Ectodermal cell (in vitro differentiated cells): Measurements from ENCODE around the gene TUBGCP2.
"Not testable (repeated sequence)": the region's sequence is repeated elsewhere in the genome, so short reads cannot be mapped to it uniquely, and the experiment has no call there.

Experiments
- H3K27ac ChIP-seq: 2 replicates; pipeline ENCODE4 v1.7.0; 2013; ENCODE audit warnings: mild to moderate bottlenecking, low read depth, low read length; ENCODE audit not compliant: insufficient read depth, poor library complexity, severe bottlenecking
- H3K27me3 ChIP-seq: 2 replicates; pipeline ENCODE4 v1.7.0; 2013; ENCODE audit warnings: mild to moderate bottlenecking, low read length; ENCODE audit not compliant: insufficient read depth, control insufficient read depth, poor library complexity, severe bottlenecking
- H3K36me3 ChIP-seq: one replicate; pipeline ENCODE4 v1.7.0; 2013; ENCODE audit warnings: low read length; ENCODE audit not compliant: control insufficient read depth, insufficient read depth
- H3K4me1 ChIP-seq: one replicate; pipeline ENCODE4 v1.7.0; 2013; ENCODE audit warnings: low read length; ENCODE audit not compliant: control insufficient read depth, insufficient read depth
- H3K4me3 ChIP-seq: 2 replicates; pipeline ENCODE4 v1.7.0; 2013; ENCODE audit warnings: low read depth, low read length, control low read depth; ENCODE audit not compliant: insufficient read depth
- H3K9me3 ChIP-seq: 2 replicates; pipeline ENCODE4 v1.7.0; 2013; ENCODE audit warnings: mild to moderate bottlenecking, low read length, moderate library complexity; ENCODE audit not compliant: control insufficient read depth
- WGBS, 2 experiments: methylation state at CpG; one replicate each; pipeline ENCODE4 v1.1.7; 2013; ENCODE audit warnings: missing lambda C conversion rate in 2 of 2; 5-methylcytosine and 5-hydroxymethylcytosine counted together

TUBGCP2 gene

DNA sequence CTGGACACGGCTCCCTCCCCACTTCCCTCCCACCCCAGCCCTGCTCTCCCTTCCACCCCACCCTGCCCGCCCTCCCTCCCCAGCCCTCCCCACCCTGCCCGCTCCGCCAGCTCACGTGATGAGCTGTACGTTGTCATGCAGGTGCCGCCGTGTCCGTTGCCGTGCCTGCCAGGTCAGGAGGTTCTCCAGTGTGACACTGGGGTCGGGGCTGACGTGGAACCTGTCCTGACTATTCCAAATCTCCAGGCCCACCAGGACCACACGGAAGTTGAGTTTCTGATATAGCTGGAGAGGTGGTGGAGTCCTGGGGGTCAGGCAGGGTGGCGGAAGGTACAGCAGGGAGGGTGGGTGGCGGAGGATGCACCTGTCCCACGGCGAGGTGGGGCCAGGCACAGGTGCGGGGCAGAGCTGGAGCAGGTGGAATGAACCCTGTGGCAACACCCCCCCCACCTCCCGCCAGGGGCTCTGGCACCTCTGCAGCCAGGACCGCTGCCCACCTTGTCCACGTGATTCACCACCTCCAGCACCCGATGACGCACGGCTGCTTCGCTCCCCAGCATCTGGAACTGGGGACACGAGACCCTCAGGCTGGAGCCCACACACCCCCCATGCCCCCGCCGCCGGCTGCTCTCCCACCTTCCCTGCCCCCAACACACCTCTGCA lies 36.2 kb downstream of the TUBGCP2 start:
- Histone ChIP-seq H3K36me3 (no peaks in the 10 kb centered on the region), H3K4me3 (no peak overlapping the region), H3K4me1 (peaks cover 23% of the 10 kb centered on the region), H3K27me3 (peaks cover 20% of the 10 kb centered on the region), H3K9me3 (no peaks in the 10 kb centered on the region), H3K27ac (no peak overlapping the region)
- 86% methylated on average over 28 of the region's 29 CpGs for WGBS, 2 experiments

DNA sequence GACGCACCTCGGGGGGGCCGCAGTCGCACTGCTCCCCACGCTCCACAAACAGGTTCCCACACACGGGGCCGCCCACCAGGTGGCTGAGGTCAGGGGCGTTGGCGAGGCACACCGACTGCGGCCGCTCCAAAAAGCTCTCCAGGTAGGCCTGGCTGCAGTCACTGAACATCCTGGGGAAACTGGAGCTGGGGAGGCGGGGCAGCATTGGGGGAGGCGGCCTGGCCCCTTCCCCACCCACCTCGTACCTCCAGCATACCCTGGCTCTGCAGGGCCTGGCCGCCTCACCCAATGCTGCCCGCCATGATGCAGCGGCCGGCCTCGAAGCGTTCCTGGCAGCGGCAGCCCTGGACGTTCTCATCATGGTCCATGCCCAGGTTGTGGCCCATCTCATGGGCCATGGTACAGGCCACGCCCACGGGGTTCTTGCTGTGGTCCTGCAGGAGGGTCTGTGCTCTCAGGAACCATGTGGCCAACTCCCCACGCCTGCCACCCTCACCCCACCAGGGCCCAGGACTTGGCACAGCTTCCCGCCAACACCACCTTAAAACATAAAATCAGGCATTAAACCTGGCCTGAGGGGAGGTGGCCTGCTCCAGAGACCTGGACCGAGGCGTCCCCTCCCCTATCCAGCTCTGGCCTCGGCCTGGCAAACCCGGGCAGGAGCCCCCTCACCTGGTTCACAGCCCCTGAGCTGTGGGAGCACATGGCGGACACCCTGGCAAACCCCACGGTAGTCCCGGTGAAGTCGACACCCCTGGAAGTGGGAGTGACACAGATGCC lies 37.0 kb downstream of the TUBGCP2 start:
- peaks cover 18% of the 10 kb centered on the region for H3K27me3 ChIP-seq
- H3K4me3 ChIP-seq = no peak overlapping the region
- no peak overlapping the region for H3K27ac ChIP-seq
- no peaks in the 10 kb centered on the region for H3K9me3 ChIP-seq
- peaks cover 19% of the 10 kb centered on the region for H3K4me1 ChIP-seq
- no peaks in the 10 kb centered on the region for H3K36me3 ChIP-seq
- WGBS, 2 experiments = 82 to 83% methylated on average over 35 of the region's 35 CpGs

GRCh38 chr10:133270773-133271297 lies 37.8 kb downstream of the TUBGCP2 start:
- Histone ChIP-seq H3K9me3 (no peaks in the 10 kb centered on the region), H3K36me3 (no peaks in the 10 kb centered on the region), H3K27ac (no peak overlapping the region), H3K4me3 (no peak overlapping the region), H3K27me3 (peaks cover 9% of the 10 kb centered on the region), H3K4me1 (peaks cover 11% of the 10 kb centered on the region)
- 93 to 94% methylated on average over 19 of the region's 19 CpGs for WGBS, 2 experiments

DNA sequence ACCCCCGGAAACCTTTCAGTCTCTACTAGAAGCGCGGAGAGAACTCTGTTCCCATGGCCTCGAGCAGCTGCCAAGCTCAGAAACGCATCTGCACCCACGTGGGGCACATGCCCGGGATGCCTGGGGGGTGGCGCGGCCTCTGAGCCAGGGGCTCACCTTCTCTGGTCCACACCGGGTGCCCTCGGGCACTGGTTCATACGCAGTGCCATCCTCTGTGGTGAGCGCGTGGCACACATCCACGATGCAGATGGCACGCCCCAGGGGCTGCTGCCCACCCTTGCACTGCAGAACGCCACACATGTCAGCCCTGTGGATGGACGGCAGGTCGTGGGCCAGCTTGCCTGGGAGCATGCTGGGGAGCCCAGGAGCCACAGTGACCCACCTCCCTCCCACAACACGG lies 38.5 kb downstream of the TUBGCP2 start:
- no peak overlapping the region for H3K27ac ChIP-seq
- peaks cover 5% of the 10 kb centered on the region for H3K4me1 ChIP-seq
- no peaks in the 10 kb centered on the region for H3K36me3 ChIP-seq
- H3K9me3 ChIP-seq = no peaks in the 10 kb centered on the region
- no peak overlapping the region for H3K4me3 ChIP-seq
- H3K27me3 ChIP-seq = peaks cover 2% of the 10 kb centered on the region
- 89 to 90% methylated on average over 20 of the region's 20 CpGs for WGBS, 2 experiments

DNA sequence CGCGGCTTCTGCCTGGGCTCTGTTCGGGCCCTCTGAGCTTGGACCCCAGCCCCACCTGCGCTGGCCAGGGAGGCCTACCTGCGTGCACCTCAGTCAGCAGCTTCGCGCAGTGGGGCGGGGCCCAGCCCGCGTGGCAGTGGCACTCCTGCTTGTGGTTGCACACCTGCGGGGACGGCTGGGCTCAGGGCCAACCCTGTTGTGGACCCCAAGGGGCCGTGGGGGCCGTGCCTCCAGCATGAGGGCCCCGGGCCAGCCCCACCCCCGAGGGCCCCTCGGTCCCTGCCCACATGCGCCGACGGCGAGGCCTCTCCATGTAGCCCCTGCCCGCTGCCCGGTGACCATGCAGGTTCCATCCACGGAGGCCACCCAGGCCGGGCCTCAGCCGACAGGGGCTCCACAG lies 39.3 kb downstream of the TUBGCP2 start:
- Histone ChIP-seq H3K4me3 (no peak overlapping the region), H3K27me3 (no peaks in the 10 kb centered on the region), H3K36me3 (no peaks in the 10 kb centered on the region), H3K9me3 (no peaks in the 10 kb centered on the region), H3K4me1 (no peaks in the 10 kb centered on the region), H3K27ac (no peak overlapping the region)
- WGBS, 2 experiments = 88% methylated on average over 26 of the region's 26 CpGs

- no peak overlapping the region for H3K4me3 ChIP-seq
- H3K4me1 ChIP-seq = no peaks in the 10 kb centered on the region
- H3K9me3 ChIP-seq = no peaks in the 10 kb centered on the region
- H3K27me3 ChIP-seq = peaks cover 2% of the 10 kb centered on the region
- WGBS, 2 experiments = 95% methylated on average over 22 of the region's 22 CpGs
- H3K36me3 ChIP-seq = no peaks in the 10 kb centered on the region
- no peak overlapping the region for H3K27ac ChIP-seq
Observed at GRCh38 chr10:133268532-133268931, 40.1 kb downstream of the TUBGCP2 start.

DNA sequence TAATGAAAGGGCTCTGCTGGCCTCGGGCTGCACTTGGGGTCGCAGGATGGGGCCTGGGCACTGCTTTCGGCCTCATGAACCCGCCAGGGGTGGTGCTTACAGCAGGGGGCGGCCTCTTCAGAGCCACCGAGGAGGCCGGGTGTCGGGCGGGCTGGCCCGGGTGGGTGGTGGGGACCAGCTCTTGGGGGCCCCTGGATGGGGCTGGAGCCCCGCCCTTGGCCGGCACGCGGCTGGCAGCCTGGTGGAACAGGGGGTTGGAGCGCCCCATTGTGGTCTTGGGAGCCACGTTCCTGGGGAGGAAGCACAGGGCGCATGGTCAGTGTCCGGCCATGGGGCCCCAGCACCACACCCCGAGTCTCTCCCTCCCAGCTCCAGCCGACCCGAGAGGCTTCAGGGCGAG lies 40.8 kb downstream of the TUBGCP2 start:
- Histone ChIP-seq H3K36me3 (no peaks in the 10 kb centered on the region), H3K9me3 (no peaks in the 10 kb centered on the region), H3K4me1 (no peaks in the 10 kb centered on the region), H3K27ac (no peak overlapping the region), H3K27me3 (peaks cover 9% of the 10 kb centered on the region), H3K4me3 (no peak overlapping the region)
- 92% methylated on average over 22 of the region's 22 CpGs for WGBS, 2 experiments

- no peaks in the 10 kb centered on the region for H3K36me3 ChIP-seq
- no peak overlapping the region for H3K4me3 ChIP-seq
- H3K27ac ChIP-seq = no peak overlapping the region
- no peaks in the 10 kb centered on the region for H3K9me3 ChIP-seq
- peaks cover 14% of the 10 kb centered on the region for H3K27me3 ChIP-seq
- 88% methylated on average over 14 of the region's 14 CpGs for WGBS, 2 experiments
- no peaks in the 10 kb centered on the region for H3K4me1 ChIP-seq
Observed at GRCh38 chr10:133267293-133267692, 41.4 kb downstream of the TUBGCP2 start.

DNA sequence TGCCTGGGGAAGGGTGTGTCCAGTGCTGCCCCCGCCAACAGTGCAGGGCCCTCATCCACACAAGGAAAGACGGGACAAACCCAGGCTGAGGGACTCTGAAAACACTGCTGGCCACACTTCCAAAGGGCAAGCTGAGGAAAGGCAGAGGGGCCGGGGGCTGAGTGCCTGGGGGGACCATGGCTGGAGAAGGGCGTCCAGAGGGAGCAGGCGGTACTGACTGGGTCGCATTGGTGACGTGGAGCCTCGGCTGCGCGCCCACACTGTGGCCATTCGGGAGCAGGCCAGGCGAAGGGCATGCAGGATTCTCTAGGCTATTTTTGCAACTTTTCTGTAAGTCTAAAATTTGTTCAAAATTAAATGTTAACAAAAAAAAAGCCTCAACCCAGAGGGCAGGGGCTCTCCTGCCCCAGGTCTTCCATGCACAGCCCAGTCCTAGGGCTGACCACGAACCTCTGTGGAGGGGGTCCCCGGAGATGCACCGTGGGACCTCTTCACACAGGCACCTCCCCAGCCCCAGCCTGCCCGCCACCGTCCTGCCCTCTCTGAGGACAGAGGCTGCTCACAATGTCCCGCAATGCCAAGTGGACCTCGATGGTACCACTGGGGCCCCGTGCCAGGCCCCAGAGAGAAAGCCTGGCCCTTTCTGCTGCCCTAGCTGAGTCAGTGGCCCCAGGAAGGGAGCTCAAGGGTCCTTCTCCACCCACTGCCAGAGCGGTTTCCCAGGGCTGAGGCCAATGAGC lies 42.4 kb downstream of the TUBGCP2 start:
- H3K9me3 ChIP-seq = no peaks in the 10 kb centered on the region
- no peaks in the 10 kb centered on the region for H3K36me3 ChIP-seq
- H3K4me1 ChIP-seq = peaks cover under 1% of the 10 kb centered on the region
- peaks cover 19% of the 10 kb centered on the region for H3K27me3 ChIP-seq
- 93 to 95% methylated on average over 21 of the region's 21 CpGs for WGBS, 2 experiments
- H3K27ac ChIP-seq = no peak overlapping the region
- H3K4me3 ChIP-seq = no peak overlapping the region

GRCh38 chr10:133265052-133265451 lies 43.6 kb downstream of the TUBGCP2 start:
- not testable (repeated sequence) for H3K27ac ChIP-seq, H3K9me3 ChIP-seq, H3K4me1 ChIP-seq, H3K4me3 ChIP-seq, H3K36me3 ChIP-seq
- H3K27me3 ChIP-seq = peaks cover 25% of the 10 kb centered on the region
- 73% methylated on average over 10 of the region's 10 CpGs for WGBS, 2 experiments
